HAP-1 (cell line): ENCODE results near the gene YBEY.

ENCODE experiments used
- DNase-seq, 2 experiments: peaks; one replicate each; pipeline ENCODE4 v3.0.0-alpha.2; 2016 to 2020; ENCODE audit warnings: low spot score in 2 of 2
- H3K27me3 ChIP-seq: fragments of 250-450 bp; sonication (Bioruptor Pico); 2 replicates; pipeline ENCODE4 v1.5.1; 2020; ENCODE audit warnings: low read depth, mild to moderate bottlenecking, moderate library complexity
- H3K36me3 ChIP-seq: fragments of 250-450 bp; sonication (Bioruptor Pico); replicated peaks from 2 replicates; pipeline ENCODE4 v1.5.1; 2020; ENCODE audit warnings: mild to moderate bottlenecking
- H3K4me1 ChIP-seq: fragments of 250-450 bp; sonication (Bioruptor Pico); 2 replicates; pipeline ENCODE4 v1.5.1; 2020; ENCODE audit warnings: mild to moderate bottlenecking
- H3K4me3 ChIP-seq: fragments of 250-450 bp; sonication (Bioruptor Pico); 2 replicates; pipeline ENCODE4 v1.5.1; 2020; ENCODE audit warnings: mild to moderate bottlenecking, moderate library complexity
- H3K9me3 ChIP-seq: fragments of 250-450 bp; sonication (Bioruptor Pico); 2 replicates; pipeline ENCODE4 v1.5.1; 2020; ENCODE audit warnings: mild to moderate bottlenecking, moderate library complexity
- in situ Hi-C: fragments of 300-500 bp; cut with MboI; formaldehyde crosslinking; loops from 3 replicates; pipeline ENCODE4 v1.14.3; 2020; ENCODE audit warnings: low sequenced_read_pairs, inconsistent platforms, mixed read lengths

YBEY gene

DNA sequence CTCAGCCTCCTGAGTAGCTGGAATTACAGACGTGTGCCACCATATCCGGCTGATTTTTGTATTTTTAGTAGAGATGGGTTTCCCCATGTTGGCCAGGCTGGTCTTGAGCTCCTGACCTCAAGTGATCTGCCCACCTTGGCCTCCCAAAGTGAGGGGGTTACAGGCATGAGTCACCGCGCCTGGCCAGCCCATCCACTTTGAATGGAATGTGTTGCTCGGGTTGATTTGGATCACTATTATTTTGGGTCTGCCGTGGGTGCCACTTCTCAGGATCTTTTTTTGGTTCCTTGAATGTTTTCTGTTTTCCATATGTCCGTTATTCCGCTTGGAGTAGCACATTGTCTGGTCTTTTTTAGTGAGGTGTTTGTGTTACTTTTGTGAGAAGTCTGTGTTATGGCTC, 54.9 kb downstream of the YBEY start:
- no peak for DNase-seq

DNA sequence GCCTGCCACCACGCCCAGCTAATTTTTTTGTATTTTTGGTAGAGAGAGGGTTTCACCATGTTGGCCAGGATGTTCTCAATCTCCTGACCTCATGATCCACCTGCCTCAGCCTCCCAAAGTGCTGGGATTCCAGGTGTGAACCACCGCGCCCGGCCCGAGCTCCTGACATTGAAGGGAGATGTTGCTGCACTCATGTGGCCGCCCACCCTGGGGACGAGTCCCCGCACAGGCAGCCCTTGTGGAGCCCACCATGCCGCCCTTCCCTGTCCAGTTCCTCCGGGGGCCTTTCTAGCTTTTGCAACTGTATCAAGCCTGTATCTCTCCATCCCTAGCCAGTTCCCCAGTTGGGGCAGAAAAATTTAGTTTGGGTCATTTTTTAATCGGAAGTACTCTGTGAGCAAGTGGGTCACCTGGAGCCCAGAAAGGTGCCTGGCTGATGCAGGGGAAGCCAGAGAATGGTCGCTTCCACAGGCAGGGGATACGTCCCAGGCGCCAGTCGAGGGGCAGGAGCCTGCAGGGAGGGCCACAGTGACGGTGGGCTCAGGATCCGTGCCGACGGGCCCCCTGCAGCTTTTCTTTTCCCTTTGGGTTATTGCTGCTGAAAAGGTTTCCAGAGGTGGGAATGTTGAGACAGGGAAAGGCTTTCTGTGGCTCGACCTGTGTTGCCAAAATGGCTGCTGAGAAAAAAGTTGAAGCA, 58.2 kb downstream of the YBEY start:
- Histone ChIP-seq H3K27me3 (no peaks in the 10 kb centered on the region), H3K4me1 (no peaks in the 10 kb centered on the region), H3K36me3 (peaks cover 48% of the 10 kb centered on the region), H3K9me3 (no peaks in the 10 kb centered on the region), H3K4me3 (no peak overlapping the region)
- no peak for DNase-seq
- in situ Hi-C loops: no loop called here

More for the DNA sequence above, 54.9 kb downstream of the YBEY start:
- Histone ChIP-seq H3K27me3 (no peaks in the 10 kb centered on the region), H3K36me3 (peaks cover 54% of the 10 kb centered on the region), H3K4me1 (no peaks in the 10 kb centered on the region), H3K9me3 (no peaks in the 10 kb centered on the region), H3K4me3 (no peak overlapping the region)
- in situ Hi-C loops: no loop called here

DNA sequence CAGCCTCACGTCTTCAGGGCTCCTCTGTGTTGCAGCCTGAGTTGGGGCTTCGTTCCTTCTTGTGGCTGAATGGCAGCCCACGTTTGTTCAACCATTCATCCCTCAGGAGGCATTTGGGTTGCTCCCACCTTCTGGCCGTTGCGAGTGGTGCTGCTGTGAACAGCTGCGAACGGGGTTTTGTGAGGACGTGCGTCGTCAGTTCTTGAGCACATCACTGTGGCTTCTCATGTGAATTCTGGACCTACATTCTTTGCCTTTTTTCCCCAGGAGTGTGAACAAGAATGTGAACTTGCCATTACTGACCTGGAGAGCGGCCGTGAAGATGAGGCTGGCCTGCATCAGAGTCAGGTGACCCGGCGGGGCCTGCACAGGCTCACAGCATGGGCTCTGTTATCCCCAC, 59.7 kb downstream of the YBEY start:
- H3K4me3 ChIP-seq: no peak overlapping the region
- H3K36me3 ChIP-seq: peaks cover 51% of the 10 kb centered on the region

DNA sequence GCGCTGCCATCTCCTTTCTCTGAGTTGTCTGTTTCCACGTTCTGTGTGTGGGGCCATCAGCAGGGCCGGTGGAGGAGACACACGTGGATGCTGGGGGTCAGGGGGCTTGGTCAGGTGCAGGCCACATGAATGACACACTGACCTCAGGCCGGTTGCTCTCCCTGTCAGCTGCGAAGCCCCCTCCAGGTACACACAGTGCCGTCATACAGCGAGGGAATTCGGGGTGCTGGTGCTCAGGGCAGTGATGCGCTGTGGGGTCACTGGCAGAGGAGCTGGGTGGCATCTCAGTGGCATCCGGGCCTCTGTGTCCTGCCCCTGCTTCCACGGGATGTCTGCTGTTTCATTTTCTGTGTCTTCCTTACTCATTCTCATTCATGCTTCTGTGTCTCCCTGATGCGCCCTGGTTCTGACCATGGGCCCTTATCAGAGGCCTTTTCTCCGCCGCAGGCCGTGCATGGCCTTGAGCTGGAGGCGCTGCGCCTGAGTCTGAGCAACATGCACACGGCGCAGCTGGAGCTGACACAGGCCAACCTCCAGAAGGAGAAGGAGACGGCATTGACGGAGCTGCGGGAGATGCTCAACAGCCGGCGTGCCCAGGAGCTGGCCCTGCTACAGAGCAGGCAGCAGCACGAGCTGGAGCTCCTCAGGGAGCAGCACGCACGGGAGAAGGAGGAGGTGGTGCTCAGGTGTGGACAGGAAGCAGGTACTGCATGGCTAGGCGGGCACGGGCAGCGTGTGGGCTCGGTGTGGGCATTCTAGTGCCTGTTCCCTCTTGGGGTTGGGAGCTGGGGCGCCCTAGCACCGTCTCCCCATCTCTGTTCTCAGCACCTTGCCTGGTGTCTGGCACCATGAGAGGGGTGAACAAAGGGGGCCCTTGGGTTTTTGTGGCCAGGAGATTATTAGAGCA, 60.4 kb downstream of the YBEY start:
- Histone ChIP-seq H3K4me3 (no peak overlapping the region), H3K27me3 (no peaks in the 10 kb centered on the region), H3K9me3 (no peaks in the 10 kb centered on the region), H3K36me3 (peaks cover 55% of the 10 kb centered on the region), H3K4me1 (no peaks in the 10 kb centered on the region)
- DNase-seq: no peak
- in situ Hi-C loops: no loop called here

More for the DNA sequence above, 59.7 kb downstream of the YBEY start:
- DNase-seq: no peak
- Histone ChIP-seq H3K27me3 (no peaks in the 10 kb centered on the region), H3K4me1 (no peaks in the 10 kb centered on the region), H3K9me3 (no peaks in the 10 kb centered on the region)
- in situ Hi-C loops: no loop called here

DNA sequence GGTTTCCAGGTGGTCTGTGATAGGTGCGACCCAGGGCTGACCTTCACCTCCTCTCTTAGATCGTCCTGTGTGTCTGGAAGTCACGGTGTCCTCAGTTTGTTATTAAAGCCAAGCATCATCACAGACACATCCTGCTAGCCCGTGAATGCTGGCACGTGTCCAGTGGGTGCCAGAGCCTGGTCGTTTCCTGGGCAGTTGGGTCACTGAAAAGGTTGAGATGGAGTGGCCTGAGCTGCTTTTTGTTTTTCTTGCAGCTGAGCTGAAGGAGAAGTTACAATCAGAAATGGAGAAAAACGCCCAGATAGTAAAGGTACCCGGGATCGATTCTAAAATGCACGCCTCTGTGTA, 61.0 kb downstream of the YBEY start:
- in situ Hi-C loops: no loop called here
- Histone ChIP-seq H3K9me3 (no peaks in the 10 kb centered on the region), H3K4me1 (no peaks in the 10 kb centered on the region), H3K36me3 (peaks cover 56% of the 10 kb centered on the region), H3K27me3 (no peaks in the 10 kb centered on the region), H3K4me3 (no peak overlapping the region)
- no peak for DNase-seq
